Tibial nerve (tissue), 4 donors: ENCODE results near the gene MFN1. TPM values are rescaled to one million over a fixed set of nuclear protein-coding genes. Genes with fewer than 3 reads are reported as not detected.

Experiments
- DNase-seq, 2 donors: peaks; one replicate each; pipeline ENCODE4 v3.0.0-alpha.2; 2019; ENCODE audit warnings: low spot score in 2 of 2
- H3K27ac ChIP-seq, 4 donors: fragments of 200-600 bp; sonication (generic) in 3 of 4; one replicate each; pipeline ENCODE4 v1.5.1; 2017 to 2019; ENCODE audit warnings: mild to moderate bottlenecking in 1 of 4
- H3K27me3 ChIP-seq, 2 donors: fragments of 200-600 bp; sonication (generic) in 1 of 2; one replicate each; pipeline versions ENCODE4 v1.5.1 to v1.6.0; 2017 to 2019
- H3K36me3 ChIP-seq, 3 donors: fragments of 200-600 bp; sonication (generic); one replicate each; pipeline ENCODE4 v1.5.1; 2018 to 2019
- H3K4me1 ChIP-seq, 4 donors: fragments of 200-600 bp; sonication (generic) in 3 of 4; one replicate each; pipeline ENCODE4 v1.5.1; 2017 to 2019
- H3K4me3 ChIP-seq, 4 donors: fragments of 200-600 bp; sonication (generic) in 3 of 4; one replicate each; pipeline ENCODE4 v1.5.1; 2017 to 2019; ENCODE audit warnings: mild to moderate bottlenecking in 1 of 4, moderate library complexity in 1 of 4
- H3K9me3 ChIP-seq, 4 donors: fragments of 200-600 bp; sonication (generic) in 3 of 4; one replicate each; pipeline ENCODE4 v1.5.1; 2017 to 2019
- CTCF ChIP-seq, 5 experiments: fragments of 200-600 bp in 3 of 5; fragments of 450-650 bp in 2 of 5; sonication (generic) in 3 of 5; IDR thresholded peaks; one replicate each; pipeline ENCODE4 v1.5.1; 2016 to 2019; ENCODE audit warnings: antibody characterized with exemption in 5 of 5, mild to moderate bottlenecking in 3 of 5, moderate library complexity in 2 of 5
- POLR2A ChIP-seq, 2 donors: fragments of 450-650 bp; IDR thresholded peaks; one replicate each; pipeline ENCODE4 v1.6.1; 2017; ENCODE audit warnings: antibody characterized with exemption in 2 of 2, mild to moderate bottlenecking in 2 of 2, moderate library complexity in 2 of 2
- WGBS, 2 donors: methylation state at CpG; one replicate each; pipeline ENCODE4 v1.1.5; 2018; 5-methylcytosine and 5-hydroxymethylcytosine counted together
- total RNA-seq, 4 donors: library from RNA; depleted of rRNA; stranded (reverse); fragments of >200 nt; gene quantifications; one replicate each; pipeline ENCODE4 v1.1.0, GENCODE V29; 2016

MFN1 gene
- total RNA-seq, 4 donors from 2014 or later, result 20.0 to 41.7 (median 39.2) TPM

GRCh38 chr3:179438841-179439240 is 91.3 kb downstream of the MFN1 start:
- 67 to 68% methylated on average over 5 of the region's 5 CpGs for WGBS, 2 donors
- H3K4me1 ChIP-seq, result peaks cover 0 to 77% (median 20%) of the 10 kb centered on the region in 4 donors
- no peak overlapping the region for H3K4me3 ChIP-seq
- no peak for DNase-seq
- TF ChIP-seq POLR2A (IDR thresholded peaks at IDR 0.05), result no peak
- TF ChIP-seq CTCF (IDR thresholded peaks at IDR 0.05), result no peak
- no peaks in the 10 kb centered on the region for H3K27me3 ChIP-seq
- no peaks in the 10 kb centered on the region for H3K36me3 ChIP-seq
- peak overlapping the region in 2 of 4 donors; percentile 13 to 52 for H3K27ac ChIP-seq
- H3K9me3 ChIP-seq, result no peaks in the 10 kb centered on the region

Other genes with a start within 250 kb of the MFN1 start
- gene PIK3CA, start 199.4 kb upstream of the MFN1 start, total RNA-seq, result 10 to 100 TPM; 30.0 to 45.2 (median 39.1) TPM
- gene KCNMB3, start 96.6 kb upstream of the MFN1 start, total RNA-seq, result 1 to 10 TPM; 2.0 to 3.3 (median 2.7) TPM
- 10 to 100 TPM; 39.3 to 55.7 (median 44.0) TPM for gene ZNF639, start 24.7 kb upstream of the MFN1 start, total RNA-seq
- gene GNB4, start 103.8 kb downstream of the MFN1 start, total RNA-seq, result 10 to 100 TPM; 32.2 to 47.9 (median 36.3) TPM
- 10 to 100 TPM; 25.7 to 52.5 (median 36.3) TPM for gene ACTL6A, start 215.2 kb downstream of the MFN1 start, total RNA-seq